Measurements from ENCODE around the gene TRIM27.

- TF ChIP-seq CTCF (IDR thresholded peaks at IDR 0.05; ENCODE audit: insufficient read depth, low read depth, low read length), result no peak
- no peak for TF ChIP-seq EZH2 (IDR thresholded peaks at IDR 0.05; ENCODE audit: insufficient read depth, low read length)
Measured at GRCh38 chr6:28969129-28969528, 45.3 kb upstream of the TRIM27 start.
